NCI-H2227 (cell line): ENCODE measurements around the gene NACAD.

Experiments
- DNase-seq: peaks from one replicate; lab custom pipeline; 2025; ENCODE audit not compliant: unreplicated experiment; lab: John Stamatoyannopoulos, UW

The NACAD gene

GRCh38 chr7:45088821-45089340 is at the start of gene NACAD:
Gene NACAD (minus strand): TSS chr7:45088969. CDS start chr7:45088894, 75 bp downstream.
- DNase-seq, result peak; percentile 95

GRCh38 chr7:45136106-45137060 is 47.6 kb upstream of the NACAD start:
- peak; percentile 73 for DNase-seq

GRCh38 chr7:45133877-45134276 is 45.1 kb upstream of the NACAD start:
- no peak for DNase-seq

GRCh38 chr7:45133352-45133751 is 44.6 kb upstream of the NACAD start:
- no peak for DNase-seq

- DNase-seq, result no peak
These were observed 44.0 kb upstream of the NACAD start for GRCh38 chr7:45132708-45133320.

- DNase-seq, result no peak
These were observed 43.1 kb upstream of the NACAD start for GRCh38 chr7:45131891-45132290.

- DNase-seq, result no peak
These were observed 42.1 kb upstream of the NACAD start for GRCh38 chr7:45130910-45131309.

- DNase-seq, result no peak
These were observed 41.1 kb upstream of the NACAD start for GRCh38 chr7:45129906-45130305.

- no peak for DNase-seq
These were observed 40.5 kb upstream of the NACAD start for GRCh38 chr7:45129181-45129800.

- no peak for DNase-seq
These were observed 38.2 kb upstream of the NACAD start for GRCh38 chr7:45126920-45127319.

- DNase-seq, result no peak
These were observed 37.4 kb upstream of the NACAD start for GRCh38 chr7:45126201-45126600.

GRCh38 chr7:45125193-45125904 is 36.6 kb upstream of the NACAD start:
- DNase-seq, result no peak

GRCh38 chr7:45123913-45124710 is 35.3 kb upstream of the NACAD start:
- no peak for DNase-seq

GRCh38 chr7:45122975-45123860 is 34.4 kb upstream of the NACAD start:
- no peak for DNase-seq

GRCh38 chr7:45119550-45119949 is 30.8 kb upstream of the NACAD start:
- no peak for DNase-seq

- no peak for DNase-seq
These were observed 30.1 kb upstream of the NACAD start for GRCh38 chr7:45118889-45119331.

- no peak for DNase-seq
These were observed 29.5 kb upstream of the NACAD start for GRCh38 chr7:45118292-45118691.

GRCh38 chr7:45117582-45117981 is 28.8 kb upstream of the NACAD start:
- DNase-seq, result no peak

GRCh38 chr7:45116048-45116447 is 27.3 kb upstream of the NACAD start:
- DNase-seq, result no peak
